ENCODE measurements around the gene SDHAF4. TPM values are rescaled to one million over a fixed set of nuclear protein-coding genes. Genes with fewer than 3 reads are reported as not detected.

The SDHAF4 gene
- total RNA-seq (ENCODE audit: unreplicated experiment), result 9.0 TPM
- long read RNA-seq, partial matches to known transcripts, result 0 of 2 reads
- long read RNA-seq, other reads (novel, unspliced or antisense), result 1 of 2 reads

GRCh38 chr6:70566751-70567382 is at the start of gene SDHAF4:
Gene SDHAF4 (plus strand): TSS chr6:70566930. CDS start chr6:70566941, 11 bp downstream.
- peak; percentile 98 for DNase-seq
- H3K36me3 Mint-ChIP-seq (ENCODE audit: unreplicated experiment), result no peaks in the 10 kb centered on the region
- H3K27me3 Mint-ChIP-seq (ENCODE audit: unreplicated experiment), result no peaks in the 10 kb centered on the region
- peak within 1 kb of the TSS; percentile 94 for H3K4me3 Mint-ChIP-seq (ENCODE audit: unreplicated experiment)
- peaks cover 5% of the 10 kb centered on the region for H3K4me1 Mint-ChIP-seq (ENCODE audit: low read depth, unreplicated experiment)
- peak; percentile 13 for TF ChIP-seq CTCF (IDR thresholded peaks at IDR 0.05; ENCODE audit: partially characterized antibody, unreplicated experiment)
- H3K27ac Mint-ChIP-seq (ENCODE audit: unreplicated experiment), result peak within 1 kb of the TSS; percentile 56
- no peaks in the 10 kb centered on the region for H3K9me3 Mint-ChIP-seq (ENCODE audit: unreplicated experiment)

GRCh38 chr6:70518723-70519122 is 48.0 kb upstream of the SDHAF4 start:
- no peaks in the 10 kb centered on the region for H3K36me3 Mint-ChIP-seq (ENCODE audit: unreplicated experiment)
- TF ChIP-seq CTCF (IDR thresholded peaks at IDR 0.05; ENCODE audit: partially characterized antibody, unreplicated experiment), result no peak
- no peak overlapping the region for H3K4me3 Mint-ChIP-seq (ENCODE audit: unreplicated experiment)
- H3K4me1 Mint-ChIP-seq (ENCODE audit: low read depth, unreplicated experiment), result peaks cover 3% of the 10 kb centered on the region
- no peak overlapping the region for H3K27ac Mint-ChIP-seq (ENCODE audit: unreplicated experiment)
- H3K9me3 Mint-ChIP-seq (ENCODE audit: unreplicated experiment), result peaks cover 2% of the 10 kb centered on the region
- H3K27me3 Mint-ChIP-seq (ENCODE audit: unreplicated experiment), result no peaks in the 10 kb centered on the region
- DNase-seq, result no peak

- Mint-ChIP-seq H3K4me1 (ENCODE audit: low read depth, unreplicated experiment) (no peaks in the 10 kb centered on the region), H3K4me3 (ENCODE audit: unreplicated experiment) (no peak overlapping the region), H3K27me3 (ENCODE audit: unreplicated experiment) (no peaks in the 10 kb centered on the region), H3K27ac (ENCODE audit: unreplicated experiment) (no peak overlapping the region), H3K9me3 (ENCODE audit: unreplicated experiment) (no peaks in the 10 kb centered on the region), H3K36me3 (ENCODE audit: unreplicated experiment) (no peaks in the 10 kb centered on the region)
- DNase-seq, result no peak
- peak; percentile 29 for TF ChIP-seq CTCF (IDR thresholded peaks at IDR 0.05; ENCODE audit: partially characterized antibody, unreplicated experiment)
Measured at GRCh38 chr6:70520575-70520974, 46.2 kb upstream of the SDHAF4 start.

GRCh38 chr6:70524721-70525286 is 41.9 kb upstream of the SDHAF4 start:
- H3K9me3 Mint-ChIP-seq (ENCODE audit: unreplicated experiment), result no peaks in the 10 kb centered on the region

More at GRCh38 chr6:70524721-70525286, 41.9 kb upstream of the SDHAF4 start:
- no peaks in the 10 kb centered on the region for H3K27me3 Mint-ChIP-seq (ENCODE audit: unreplicated experiment)
- DNase-seq, result no peak
- TF ChIP-seq CTCF (IDR thresholded peaks at IDR 0.05; ENCODE audit: partially characterized antibody, unreplicated experiment), result no peak
- no peak overlapping the region for H3K4me3 Mint-ChIP-seq (ENCODE audit: unreplicated experiment)
- H3K36me3 Mint-ChIP-seq (ENCODE audit: unreplicated experiment), result no peaks in the 10 kb centered on the region
- H3K27ac Mint-ChIP-seq (ENCODE audit: unreplicated experiment), result no peak overlapping the region
- no peaks in the 10 kb centered on the region for H3K4me1 Mint-ChIP-seq (ENCODE audit: low read depth, unreplicated experiment)

Data from glutamatergic neuron (in vitro differentiated cells).